GM18519 (cell line): ENCODE results near the gene LAMB2.

ENCODE experiments used
- ATAC-seq: cut with Tn5 transposase; IDR thresholded peaks from one replicate; pipeline ENCODE4 v1.9.1; 2021; ENCODE audit warnings: mild to moderate bottlenecking, moderate library complexity; ENCODE audit not compliant: unreplicated experiment, low FRiP score

LAMB2 gene

GRCh38 chr3:49132437-49133225 is at the start of gene LAMB2:
LAMB2 (minus strand) TSS chr3:49133050; CDS start chr3:49132867, 183 bp downstream.
- no peak for ATAC-seq

- ATAC-seq = no peak
Observed at GRCh38 chr3:49181351-49181750, 48.5 kb upstream of the LAMB2 start.

- ATAC-seq = no peak
Observed at GRCh38 chr3:49180116-49180515, 47.3 kb upstream of the LAMB2 start.

GRCh38 chr3:49177073-49177472 is 44.2 kb upstream of the LAMB2 start:
- ATAC-seq = no peak

- ATAC-seq = no peak
Observed at GRCh38 chr3:49175530-49175929, 42.7 kb upstream of the LAMB2 start.

- ATAC-seq = no peak
Observed at GRCh38 chr3:49174397-49174985, 41.6 kb upstream of the LAMB2 start.

- ATAC-seq = no peak
Observed at GRCh38 chr3:49173792-49174170, 40.9 kb upstream of the LAMB2 start.

GRCh38 chr3:49173116-49173791 is 40.4 kb upstream of the LAMB2 start:
- no peak for ATAC-seq

GRCh38 chr3:49172551-49173041 is 39.7 kb upstream of the LAMB2 start:
- ATAC-seq = no peak

- no peak for ATAC-seq
Observed at GRCh38 chr3:49171775-49172500, 39.1 kb upstream of the LAMB2 start.

- ATAC-seq = no peak
Observed at GRCh38 chr3:49171119-49171774, 38.4 kb upstream of the LAMB2 start, which contains the start of gene KLHDC8B. KLHDC8B (plus strand) TSS chr3:49171598; CDS start chr3:49172770, 1,172 bp downstream.

- ATAC-seq = no peak
Observed at GRCh38 chr3:49170744-49171118, 37.9 kb upstream of the LAMB2 start.

GRCh38 chr3:49166752-49167556 is 34.1 kb upstream of the LAMB2 start:
- ATAC-seq = no peak

GRCh38 chr3:49165771-49166751 is 33.2 kb upstream of the LAMB2 start, which contains the start of gene CCDC71:
CCDC71 (minus strand) TSS chr3:49166331; CDS start chr3:49164208, 2,123 bp downstream.
- ATAC-seq = no peak

GRCh38 chr3:49164983-49165720 is 32.3 kb upstream of the LAMB2 start:
- ATAC-seq = no peak

GRCh38 chr3:49163609-49164008 is 30.8 kb upstream of the LAMB2 start:
- no peak for ATAC-seq

- no peak for ATAC-seq
Observed at GRCh38 chr3:49162751-49163419, 30.0 kb upstream of the LAMB2 start.
